Measurements from ENCODE around the gene OR51D1.

DNA sequence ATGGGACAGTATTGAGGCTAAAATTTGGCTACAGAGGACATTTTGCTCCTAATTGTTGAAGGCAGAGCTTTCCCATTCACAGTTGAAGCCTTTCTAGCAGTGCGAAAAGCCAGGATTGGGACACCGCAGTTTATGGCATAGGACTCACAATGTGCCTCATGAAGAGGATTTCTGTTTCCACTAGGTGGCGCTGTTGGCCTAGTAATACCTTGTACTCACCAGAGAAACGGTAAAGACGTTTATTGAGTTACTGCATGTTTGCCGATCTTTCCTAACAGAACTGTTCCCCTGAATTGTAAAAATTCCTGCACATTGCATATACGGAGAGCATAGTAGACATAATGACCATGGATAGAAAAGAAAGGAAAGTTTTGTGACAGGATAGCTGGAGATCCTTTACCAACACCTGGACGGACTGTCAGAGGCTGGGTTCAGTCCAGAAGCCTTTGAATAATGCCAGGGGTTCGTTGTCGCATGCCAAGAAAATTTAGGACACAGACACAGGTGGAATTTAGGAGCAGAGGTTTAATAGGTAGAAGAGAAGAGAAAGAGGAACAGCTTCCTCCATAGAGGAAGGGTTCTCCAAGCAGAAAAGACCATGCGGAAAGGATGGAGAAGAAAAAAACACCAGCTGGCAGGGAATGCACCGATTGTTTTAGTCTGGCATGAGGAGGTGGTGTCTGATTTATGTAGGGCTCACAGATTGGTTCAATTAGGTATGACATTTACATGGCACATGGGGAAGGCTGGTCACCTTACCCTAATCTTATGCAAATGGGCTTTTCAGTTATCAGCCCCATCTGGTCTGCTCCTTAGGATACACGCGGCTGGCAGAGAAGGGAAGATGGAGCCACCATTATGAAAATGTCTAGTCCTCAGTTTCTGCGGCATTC lies 10.8 kb upstream of the OR51D1 start:
- TF ChIP-seq POLR2AphosphoS5 (IDR thresholded peaks at IDR 0.05; ENCODE audit: low read depth, low read length), result no peak
- TF ChIP-seq, protein P1, sequence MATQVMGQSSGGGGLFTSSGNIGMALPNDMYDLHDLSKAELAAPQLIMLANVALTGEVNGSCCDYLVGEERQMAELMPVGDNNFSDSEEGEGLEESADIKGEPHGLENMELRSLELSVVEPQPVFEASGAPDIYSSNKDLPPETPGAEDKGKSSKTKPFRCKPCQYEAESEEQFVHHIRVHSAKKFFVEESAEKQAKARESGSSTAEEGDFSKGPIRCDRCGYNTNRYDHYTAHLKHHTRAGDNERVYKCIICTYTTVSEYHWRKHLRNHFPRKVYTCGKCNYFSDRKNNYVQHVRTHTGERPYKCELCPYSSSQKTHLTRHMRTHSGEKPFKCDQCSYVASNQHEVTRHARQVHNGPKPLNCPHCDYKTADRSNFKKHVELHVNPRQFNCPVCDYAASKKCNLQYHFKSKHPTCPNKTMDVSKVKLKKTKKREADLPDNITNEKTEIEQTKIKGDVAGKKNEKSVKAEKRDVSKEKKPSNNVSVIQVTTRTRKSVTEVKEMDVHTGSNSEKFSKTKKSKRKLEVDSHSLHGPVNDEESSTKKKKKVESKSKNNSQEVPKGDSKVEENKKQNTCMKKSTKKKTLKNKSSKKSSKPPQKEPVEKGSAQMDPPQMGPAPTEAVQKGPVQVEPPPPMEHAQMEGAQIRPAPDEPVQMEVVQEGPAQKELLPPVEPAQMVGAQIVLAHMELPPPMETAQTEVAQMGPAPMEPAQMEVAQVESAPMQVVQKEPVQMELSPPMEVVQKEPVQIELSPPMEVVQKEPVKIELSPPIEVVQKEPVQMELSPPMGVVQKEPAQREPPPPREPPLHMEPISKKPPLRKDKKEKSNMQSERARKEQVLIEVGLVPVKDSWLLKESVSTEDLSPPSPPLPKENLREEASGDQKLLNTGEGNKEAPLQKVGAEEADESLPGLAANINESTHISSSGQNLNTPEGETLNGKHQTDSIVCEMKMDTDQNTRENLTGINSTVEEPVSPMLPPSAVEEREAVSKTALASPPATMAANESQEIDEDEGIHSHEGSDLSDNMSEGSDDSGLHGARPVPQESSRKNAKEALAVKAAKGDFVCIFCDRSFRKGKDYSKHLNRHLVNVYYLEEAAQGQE (IDR thresholded peaks at IDR 0.05; ENCODE audit: insufficient read depth in 1 of 2, low read depth in 2 of 2, low read length in 2 of 2), result no peak
- TF ChIP-seq FOXP2 (optimal IDR thresholded peaks at IDR 0.05; ENCODE audit: borderline replicate concordance, extremely low read depth, extremely low read length, insufficient read depth), result no peak

Data from PFSK-1 (cell line).